Posterior cingulate gyrus (tissue), 11 donors: ENCODE measurements around the gene SMAD4.
"Not testable (repeated sequence)": the region's sequence is repeated elsewhere in the genome, so short reads cannot be mapped to it uniquely, and the experiment has no call there.

ENCODE experiments used
- DNase-seq, 10 donors: peaks; one replicate each; pipeline versions ENCODE4 v3.0.0 to v3.0.0-alpha.2; 2020 to 2021; ENCODE audit warnings: mixed read lengths in 3 of 10
- intact Hi-C: fragments of 100-400 bp; cut with DNase I; formaldehyde crosslinking; loops from one replicate; pipeline ENCODE4 v1.15.1; 2023

SMAD4 gene

DNA sequence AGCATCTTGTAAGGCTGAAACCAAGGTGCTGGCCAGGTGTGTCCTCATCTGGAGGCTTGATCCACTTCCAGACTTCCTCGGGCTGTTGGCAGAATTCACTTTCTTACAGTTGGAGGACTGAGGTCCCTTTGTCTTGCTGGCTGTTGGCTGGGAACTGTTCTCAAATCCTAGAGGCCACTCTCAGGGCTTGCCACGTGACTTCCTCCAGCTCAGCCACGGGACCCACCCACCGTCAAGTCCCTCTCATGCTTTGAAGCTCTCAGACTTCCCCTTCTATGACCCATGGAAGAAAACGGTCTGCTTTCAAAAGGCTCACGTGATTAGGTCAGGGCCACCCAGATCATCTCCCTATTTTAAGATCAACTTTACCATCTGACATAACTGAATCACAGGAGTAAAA is 77.1 kb downstream of the SMAD4 start:
- DNase-seq, result no peak
- intact Hi-C loops, result no loop called here

DNA sequence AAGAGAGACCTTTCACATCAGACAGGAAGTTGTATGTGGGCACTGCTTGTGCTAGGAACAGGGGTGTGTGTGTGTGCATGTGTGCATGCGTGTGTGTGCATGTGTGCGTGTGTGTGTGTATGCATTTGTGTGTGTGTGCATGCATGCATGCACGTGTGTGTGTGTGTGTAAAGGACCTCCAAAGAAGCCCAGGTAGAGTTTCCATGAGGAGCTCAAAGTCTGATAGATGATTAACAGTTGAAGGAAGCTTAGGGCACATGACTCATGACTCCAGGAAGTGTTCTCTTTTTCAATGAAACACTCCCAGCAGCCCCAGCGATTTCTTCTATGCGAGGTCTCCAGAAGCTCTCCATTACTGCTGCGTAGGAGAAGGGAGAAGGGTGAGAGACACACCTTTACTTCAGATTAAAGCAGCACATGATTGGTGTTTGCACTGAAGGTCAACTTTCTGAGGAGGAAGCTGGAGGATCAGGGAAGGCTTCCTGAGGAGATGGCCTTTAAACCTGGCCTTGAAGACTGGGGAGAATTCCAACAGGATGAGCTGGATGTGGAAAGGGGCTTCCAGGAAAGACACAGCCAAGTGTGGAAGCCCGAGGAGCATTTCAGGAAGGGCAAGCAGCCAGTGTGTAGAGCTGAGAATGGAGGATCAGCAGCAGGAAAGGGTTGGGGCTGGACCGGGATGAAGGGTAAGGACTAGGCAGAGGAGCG is 77.7 kb downstream of the SMAD4 start:
- no peak for DNase-seq
- intact Hi-C loops, result no loop called here

DNA sequence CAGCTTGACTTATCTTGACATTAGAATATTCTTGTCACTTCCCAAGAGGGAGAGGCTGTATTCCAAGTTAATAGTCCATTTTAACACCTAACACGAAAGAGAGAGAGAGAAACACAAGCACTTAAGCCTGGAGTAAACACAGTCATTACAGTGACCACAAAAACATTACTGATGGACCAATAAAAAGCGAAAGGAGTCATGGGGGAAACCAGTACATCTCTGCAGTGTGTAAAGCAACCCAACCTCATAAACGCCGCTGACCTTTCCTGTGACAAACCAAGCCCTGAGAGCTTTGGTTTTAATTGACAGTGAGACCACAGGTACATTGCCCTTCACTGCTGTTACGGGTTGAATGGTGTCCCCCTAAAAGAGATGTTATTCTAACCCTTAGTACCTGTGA is 78.3 kb downstream of the SMAD4 start:
- DNase-seq, result no peak
- intact Hi-C loops, result no loop called here

DNA sequence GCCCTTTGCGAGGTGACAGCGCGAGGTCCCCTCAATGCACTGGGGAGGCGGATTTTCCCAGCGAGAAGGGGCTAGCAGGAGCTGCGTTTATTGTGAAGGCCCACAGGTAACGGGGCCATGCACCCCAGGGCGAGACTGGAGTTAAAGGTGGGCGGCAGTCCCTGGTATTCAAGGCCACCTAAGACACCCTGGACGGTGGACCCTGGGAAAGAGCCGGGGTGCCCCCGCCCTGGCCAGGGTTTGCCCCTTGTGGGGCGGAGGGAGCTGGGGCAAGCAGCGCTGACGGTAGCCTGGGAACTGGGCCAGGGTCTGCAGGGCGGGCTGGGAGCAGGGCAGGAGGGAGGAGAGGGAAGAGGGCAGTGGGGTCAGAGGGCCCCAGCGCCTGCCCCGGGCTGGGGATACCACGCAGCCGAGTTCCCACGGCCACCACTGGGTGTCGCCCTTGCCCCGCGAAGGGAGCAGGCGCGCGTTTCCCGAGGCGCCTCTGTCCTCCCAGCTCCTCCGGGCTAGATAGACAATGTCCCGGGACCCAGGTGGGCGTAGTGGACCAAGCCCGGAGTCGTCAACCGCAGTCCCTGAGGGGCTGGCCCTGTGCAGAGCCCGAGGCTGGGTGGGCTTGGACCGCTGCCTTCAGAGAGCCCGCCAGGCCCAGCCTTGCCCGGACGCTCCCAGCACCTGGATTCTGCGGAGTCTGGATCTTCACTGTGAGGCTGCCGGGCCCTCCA is 80.2 kb downstream of the SMAD4 start:
- DNase-seq, result peak; percentile 27 to 96 (median 74)
- intact Hi-C loops, result loop anchor here (2.0 to 5.0 kb wide), 2 partner anchors 167 to 427 kb away; no protein-coding TSS in a partner anchor

DNA sequence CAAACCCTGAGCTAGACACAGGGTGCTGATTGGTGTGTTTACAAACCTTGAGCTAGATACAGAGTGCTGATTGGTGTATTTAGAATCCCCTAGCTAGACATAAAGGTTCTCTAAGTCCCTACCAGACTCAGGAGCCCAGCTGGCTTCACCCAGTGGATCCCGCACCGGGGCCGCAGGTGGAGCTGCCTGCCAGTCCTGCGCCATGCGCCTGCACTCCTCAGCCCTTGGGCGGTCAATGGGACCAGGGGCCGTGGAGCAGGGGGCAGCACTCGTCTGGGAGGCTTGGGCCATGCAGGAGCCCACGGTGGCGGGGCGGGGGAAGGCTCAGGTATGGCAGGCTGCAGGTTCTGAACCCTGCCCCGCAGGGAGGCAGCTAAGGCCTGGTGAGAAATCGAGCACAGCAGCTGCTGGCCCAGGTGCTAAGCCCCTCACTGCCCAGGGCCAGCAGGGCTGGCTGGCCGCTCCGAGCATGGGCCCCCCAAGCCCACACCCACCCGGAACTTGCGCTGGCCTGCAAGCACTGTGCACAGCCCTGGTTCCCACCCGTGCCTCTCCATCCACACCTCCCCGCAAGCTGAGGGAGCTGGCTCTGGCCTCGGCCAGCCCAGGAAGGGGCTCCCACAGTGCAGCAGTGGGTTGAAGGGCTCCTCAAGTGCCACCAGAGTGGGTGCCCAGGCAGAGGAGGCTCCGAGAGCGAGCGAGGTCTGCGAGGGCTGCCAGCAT is 81.8 kb downstream of the SMAD4 start:
- DNase-seq, result peak in 2 of 10 donors; percentile 73 to 84
- intact Hi-C loops, result loop anchor here (2.0 to 5.0 kb wide), 2 partner anchors 166 to 425 kb away; no protein-coding TSS in a partner anchor

DNA sequence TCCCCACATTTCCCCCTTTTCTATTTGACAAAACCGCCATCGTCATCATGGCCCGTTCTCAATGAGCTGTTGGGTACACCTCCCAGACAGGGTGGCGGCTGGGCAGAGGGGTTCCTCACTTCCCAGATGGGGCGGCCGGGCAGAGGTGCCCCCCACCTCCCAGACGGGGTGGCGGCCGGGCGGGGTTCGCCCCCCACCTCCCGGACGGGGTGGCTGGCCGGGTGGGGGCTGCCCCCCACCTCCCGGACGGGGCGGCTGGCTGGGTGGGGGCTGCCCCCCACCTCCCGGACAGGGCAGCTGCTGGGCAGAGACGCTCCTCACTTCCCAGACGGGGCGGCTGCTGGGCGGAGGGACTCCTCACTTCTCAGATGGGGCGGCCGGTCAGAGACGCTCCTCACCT is 87.0 kb downstream of the SMAD4 start:
- intact Hi-C loops, DNase-seq: not testable (repeated sequence)

DNA sequence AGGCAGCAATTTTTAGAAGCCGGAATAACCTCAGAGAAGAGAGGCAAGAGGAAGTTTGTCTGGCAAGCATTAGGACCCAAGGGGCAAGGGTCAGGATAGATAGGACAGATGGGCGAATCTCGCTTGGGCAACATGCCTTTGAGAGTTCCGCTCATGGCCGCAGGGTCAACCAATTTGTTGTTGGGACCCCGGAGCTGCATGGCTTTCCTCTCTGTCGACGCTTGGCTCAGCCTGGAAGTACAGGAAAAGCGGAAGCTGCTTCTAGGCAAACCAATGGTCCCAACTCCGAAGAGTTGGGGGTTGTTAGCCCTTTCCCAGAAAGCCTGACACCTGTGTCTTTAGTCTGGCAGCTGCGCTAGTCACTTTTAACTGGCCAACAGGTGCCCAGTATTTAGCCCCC is 89.5 kb downstream of the SMAD4 start:
- DNase-seq, intact Hi-C loops: not testable (repeated sequence)

DNA sequence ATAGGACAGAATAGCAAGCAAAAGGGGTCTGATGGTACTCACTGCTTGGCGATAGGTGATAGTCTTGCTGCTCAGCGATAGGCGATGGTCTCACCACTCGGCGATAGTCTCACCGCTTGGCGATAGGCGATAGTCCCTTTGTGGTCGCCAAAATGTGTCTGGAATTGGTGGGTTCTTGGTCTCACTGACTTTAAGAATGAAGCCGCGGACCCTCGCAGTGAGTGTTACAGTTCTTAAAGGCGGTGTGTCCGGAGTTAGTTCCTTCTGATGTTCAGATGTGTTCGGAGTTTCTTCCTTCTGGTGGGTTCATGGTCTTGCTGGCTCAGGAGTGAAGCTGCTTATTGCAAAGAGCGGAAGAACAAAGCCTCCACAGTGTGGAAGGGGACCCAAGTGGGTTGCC is 90.0 kb downstream of the SMAD4 start:
- intact Hi-C loops, DNase-seq: not testable (repeated sequence)

DNA sequence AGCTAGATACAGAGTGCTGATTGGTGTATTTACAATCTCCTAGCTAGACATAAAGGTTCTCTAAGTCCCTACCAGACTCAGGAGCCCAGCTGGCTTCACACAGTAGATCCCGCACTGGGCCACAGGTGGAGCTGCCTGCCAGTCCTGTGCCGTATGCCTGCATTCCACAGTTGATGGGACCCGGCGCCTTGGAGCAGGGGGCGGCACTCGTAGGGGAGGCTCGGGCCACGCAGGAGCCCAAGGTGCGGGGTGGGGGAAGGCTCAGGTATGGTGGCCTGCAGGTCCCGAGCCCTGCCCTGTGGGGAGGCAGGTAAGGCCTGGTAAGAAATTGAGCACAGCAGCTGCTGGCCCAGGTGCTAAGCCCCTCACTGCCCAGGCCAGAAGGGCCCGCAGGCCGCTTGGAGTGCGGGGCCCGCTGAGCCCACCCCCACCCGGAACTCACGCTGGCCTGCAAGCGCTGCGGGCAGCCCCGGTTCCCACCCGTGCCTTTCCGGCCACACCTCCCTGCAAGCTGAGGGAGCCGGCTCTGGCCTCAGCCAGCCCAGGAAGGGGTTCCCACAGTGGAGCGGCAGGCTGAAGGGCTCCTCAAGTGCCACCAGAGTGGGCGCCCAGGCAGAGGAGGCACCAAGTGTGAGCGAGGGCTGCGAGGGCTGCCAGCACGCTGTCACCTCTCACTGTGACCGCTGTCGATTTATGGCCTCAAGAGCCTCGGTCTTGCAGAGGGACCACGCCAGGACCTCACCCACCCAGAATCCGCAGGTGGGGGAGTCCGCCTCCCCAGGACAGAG is 91.0 kb downstream of the SMAD4 start:
- intact Hi-C loops, result no loop called here
- peak in 1 of 10 donors; percentile 84 for DNase-seq

DNA sequence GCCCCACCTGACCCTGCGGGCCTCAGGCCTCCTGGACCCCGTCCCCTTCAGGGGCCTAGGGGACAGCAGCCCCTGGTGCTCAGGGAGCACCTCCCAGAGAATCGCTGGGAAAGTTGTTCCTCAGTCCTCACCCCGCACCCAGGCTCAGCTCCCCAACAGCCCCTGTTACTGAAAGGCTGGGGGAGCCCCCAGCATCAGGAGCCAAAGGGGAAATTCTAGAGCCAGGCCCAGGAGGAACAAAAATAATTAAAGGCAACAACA is 91.5 kb downstream of the SMAD4 start:
- intact Hi-C loops, result no loop called here

DNA sequence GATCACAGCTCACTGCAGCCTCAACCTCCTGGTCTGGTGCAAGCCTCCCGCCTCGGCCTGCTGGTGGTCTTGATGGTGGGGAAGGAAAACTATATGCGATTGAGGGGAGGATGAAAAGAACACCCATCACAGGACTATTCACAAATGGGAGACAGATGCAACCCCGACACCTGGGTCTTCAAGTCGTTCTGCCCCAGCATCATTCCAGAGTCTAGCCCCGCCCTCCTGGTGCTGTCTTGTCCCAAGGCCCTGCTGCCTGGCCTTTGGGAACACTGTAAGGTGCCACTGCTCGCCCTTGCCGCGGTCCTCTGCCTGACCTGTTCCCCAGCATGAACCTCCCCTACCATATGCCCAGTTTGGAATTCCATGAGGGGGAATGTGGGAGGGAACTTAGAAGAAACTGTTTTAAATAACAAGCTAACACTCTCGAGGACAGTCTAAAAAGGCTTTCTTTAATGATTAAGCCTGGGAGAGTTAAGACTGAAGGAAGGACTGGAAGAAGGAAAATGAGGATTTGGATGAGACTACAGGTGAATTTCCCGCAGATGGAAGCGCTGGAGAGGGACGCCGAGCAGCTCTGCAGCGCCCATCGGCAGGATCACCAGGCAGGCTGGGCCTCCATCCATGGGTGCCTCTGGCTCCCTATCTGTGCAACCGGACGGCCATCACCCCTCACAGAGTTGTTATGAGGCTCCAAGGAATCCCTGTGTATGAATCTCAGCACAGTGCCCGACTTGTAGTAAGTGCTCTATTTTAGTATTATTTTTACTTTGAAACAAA is 92.4 kb downstream of the SMAD4 start:
- no peak for DNase-seq
- intact Hi-C loops, result no loop called here

More for the DNA sequence above, 91.5 kb downstream of the SMAD4 start:
- DNase-seq, result no peak

DNA sequence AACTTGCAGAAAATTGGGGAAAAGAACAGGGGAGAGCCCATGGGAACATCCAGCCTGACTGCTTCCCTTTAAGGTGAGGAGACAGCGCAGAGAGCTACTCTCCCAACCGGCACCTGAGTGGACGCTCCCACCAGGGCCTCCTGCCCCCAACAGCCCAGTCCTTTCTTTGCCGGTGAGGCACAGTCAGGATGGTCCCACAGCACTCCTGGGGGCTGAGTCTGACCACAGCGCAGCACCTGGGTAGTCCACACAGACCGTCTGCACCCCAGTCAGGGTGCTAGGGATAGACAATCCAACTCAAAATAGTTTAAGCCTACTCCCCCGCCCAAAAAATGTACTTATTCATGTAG is 93.0 kb downstream of the SMAD4 start:
- no peak for DNase-seq
- intact Hi-C loops, result no loop called here

DNA sequence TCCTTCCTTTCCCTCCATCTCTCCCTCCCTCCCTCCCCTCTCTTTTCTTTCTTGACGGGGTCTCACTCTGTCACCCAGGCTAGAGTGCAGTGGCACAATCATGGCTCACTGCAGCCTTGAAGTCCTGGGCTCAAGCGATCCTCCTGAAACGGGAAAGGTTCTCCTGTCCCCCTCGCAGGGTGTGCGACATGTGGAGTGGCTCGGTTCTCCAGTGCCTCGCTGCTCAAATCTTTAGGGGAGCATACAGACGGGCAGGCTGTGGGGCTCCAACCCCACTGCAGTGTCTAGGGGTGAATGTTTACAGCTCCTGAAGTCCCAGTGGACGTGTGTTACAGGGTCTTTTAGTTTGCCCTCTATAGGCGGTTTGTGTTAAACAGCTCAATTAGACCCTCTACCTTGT is 93.5 kb downstream of the SMAD4 start:
- intact Hi-C loops, result no loop called here
- no peak for DNase-seq

DNA sequence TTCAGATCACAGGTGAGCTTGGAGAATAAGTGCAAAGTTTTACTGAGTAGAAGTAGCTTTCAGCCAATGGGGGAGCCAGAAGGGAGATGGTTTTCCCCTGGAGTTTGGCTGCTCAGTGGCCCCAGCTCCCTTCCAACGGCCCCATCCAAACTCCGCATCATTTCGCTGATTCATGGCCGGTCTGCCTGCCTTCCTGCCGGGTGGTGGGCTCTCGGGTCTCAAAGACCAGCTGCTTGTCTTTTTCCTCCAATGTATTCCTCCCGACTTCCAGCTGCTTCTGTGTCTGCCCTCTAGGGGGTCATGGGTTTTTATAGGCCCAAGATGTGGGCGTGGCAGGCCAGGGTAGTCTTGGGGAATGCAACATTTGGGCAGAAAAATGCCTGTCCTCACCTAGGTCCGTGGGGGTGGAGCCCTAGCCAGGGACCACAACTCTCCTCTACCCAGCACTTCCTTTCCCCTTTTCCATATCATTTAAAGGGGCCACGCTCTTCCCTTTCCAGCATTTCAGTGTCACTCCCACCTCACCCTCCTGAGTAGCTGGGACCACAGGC is 94.0 kb downstream of the SMAD4 start:
- intact Hi-C loops, result no loop called here
- DNase-seq, result no peak

DNA sequence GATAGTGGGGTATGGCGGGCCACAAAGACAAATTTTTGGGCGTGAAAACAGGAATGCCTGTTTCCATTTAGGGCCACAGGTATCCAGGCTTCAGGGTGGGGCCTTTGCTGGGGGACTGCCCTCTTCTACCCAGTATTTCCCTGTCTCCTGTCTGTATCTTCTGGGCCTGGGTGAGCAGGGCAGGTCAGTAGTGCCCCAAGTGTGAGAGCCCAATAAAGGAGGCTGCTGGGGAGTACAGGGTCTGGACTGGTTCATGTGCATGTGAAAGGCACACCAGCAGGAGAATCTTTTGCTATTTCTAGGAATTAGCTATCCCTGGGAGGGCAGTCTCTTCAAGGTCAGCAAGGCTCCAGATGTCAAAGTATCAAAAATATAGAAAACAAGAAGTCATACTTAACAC is 96.0 kb downstream of the SMAD4 start:
- intact Hi-C loops, result no loop called here
- DNase-seq, result no peak

DNA sequence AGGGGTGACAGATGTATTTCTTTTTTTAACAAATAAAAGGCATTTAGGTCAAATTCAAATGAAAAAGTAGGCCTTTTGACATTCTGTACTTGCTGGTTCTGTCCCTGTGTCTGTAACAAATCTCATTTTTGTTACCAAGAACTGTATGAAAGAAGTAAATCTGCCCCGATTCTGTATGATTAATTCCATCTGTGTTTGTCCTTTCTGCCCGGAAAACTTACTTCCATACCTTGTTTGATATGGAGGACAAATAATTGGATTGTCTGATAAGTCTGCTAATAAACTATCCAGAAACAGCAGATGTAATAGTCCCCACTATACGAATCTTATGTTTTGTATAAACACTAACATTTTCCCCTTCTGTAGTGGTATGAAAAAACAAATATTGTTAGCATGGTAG is 97.7 kb downstream of the SMAD4 start:
- intact Hi-C loops, result no loop called here
- DNase-seq, result no peak

DNA sequence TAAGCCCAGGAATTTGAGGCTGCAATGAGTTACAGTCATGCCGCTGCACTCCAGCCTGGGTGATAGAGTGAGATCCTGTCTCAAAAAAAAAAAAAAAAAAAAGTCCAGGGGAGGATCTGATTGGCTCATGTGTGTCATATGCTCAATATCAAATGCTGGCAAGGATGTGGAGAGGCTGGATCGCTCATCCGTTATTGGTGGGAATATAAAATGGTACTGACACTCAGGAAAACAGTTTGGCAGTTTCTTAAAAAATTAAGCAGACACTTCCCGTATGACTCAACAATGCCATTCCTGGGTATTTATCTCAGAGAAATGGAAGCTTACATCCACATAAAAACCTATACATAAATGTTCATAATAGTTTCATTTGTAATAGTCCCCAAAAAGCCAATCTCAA is 98.5 kb downstream of the SMAD4 start:
- DNase-seq, result no peak
- intact Hi-C loops, result no loop called here

DNA sequence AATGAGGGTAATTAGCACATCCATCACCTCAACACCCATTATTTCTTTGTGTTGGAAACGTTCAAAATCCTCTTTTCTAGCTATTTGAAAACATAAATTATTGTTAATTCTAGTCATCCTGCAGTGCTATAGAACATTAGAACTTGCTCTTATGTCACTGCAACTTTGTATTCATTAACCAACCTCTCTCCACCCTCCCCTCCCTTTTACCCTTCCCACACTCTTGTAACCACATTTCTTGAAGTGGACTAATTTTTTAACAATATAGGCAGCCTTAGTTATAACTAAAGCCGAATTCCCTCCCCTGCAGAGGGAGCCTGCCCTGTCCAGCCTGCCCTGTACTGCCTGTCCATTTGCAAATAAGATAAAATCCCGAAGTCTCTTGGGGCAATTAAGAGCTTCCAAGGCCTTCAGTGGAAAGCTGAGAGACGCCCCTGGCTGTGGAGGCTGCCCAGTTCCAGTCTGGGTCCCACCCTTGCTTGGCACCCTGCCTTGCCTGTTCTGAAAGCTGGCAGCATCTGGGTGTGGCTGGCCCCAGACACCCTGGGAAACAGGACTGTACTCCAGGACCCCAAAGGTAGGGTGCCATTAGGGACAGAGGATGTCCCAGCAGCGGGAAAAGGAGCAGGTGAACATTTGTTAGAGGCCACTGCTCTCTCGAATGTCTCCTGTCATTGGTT is 102.4 kb downstream of the SMAD4 start:
- DNase-seq, result no peak
- intact Hi-C loops, result no loop called here

DNA sequence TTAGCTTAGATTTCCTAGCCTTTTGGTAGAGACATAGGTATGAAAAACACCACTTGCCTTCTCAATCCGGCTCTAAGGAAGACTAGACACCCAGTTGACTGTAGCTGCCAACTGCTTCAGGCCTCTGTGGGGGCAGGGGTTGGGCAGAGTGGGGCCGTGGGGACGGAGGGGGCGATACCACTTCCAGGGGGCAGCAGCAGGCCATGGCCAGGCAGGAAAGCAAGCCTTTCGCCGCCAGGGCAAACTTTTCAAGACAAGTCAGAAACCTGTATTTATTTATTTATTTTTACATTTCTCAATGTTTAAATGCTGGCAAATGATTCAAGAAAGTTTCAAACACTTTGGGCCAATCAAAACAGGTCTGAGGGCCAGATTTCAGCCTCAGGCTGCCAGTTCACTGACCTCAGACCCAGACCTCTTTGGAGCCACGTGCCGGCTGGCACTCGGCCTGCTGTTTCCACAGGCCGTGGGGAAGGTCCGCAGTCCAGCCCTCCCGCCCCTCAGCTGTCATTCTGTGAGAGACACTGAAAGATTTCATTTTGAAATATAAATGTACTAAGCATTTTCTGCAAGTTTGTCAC is 103.7 kb downstream of the SMAD4 start:
- DNase-seq, result no peak
- intact Hi-C loops, result no loop called here
